BLaER1 (cell line): ENCODE measurements around the gene DOCK7.
"Not testable (repeated sequence)": the region's sequence is repeated elsewhere in the genome, so short reads cannot be mapped to it uniquely, and the experiment has no call there.

Source experiments
- H3K27ac ChIP-seq: shearing (Covaris generic); formaldehyde crosslinking; 2 replicates; pipeline ENCODE4 v1.8.1; 2022
- H3K27me3 ChIP-seq: shearing (Covaris generic); formaldehyde crosslinking; 2 replicates; pipeline ENCODE4 v1.8.1; 2022
- H3K36me3 ChIP-seq: shearing (Covaris generic); formaldehyde crosslinking; 2 replicates; pipeline ENCODE4 v1.8.1; 2022
- H3K4me1 ChIP-seq: shearing (Covaris generic); formaldehyde crosslinking; 2 replicates; pipeline ENCODE4 v1.8.1; 2022
- H3K4me2 ChIP-seq: shearing (Covaris generic); formaldehyde crosslinking; 2 replicates; pipeline ENCODE4 v1.8.1; 2022
- H3K4me3 ChIP-seq: shearing (Covaris generic); formaldehyde crosslinking; 2 replicates; pipeline ENCODE4 v1.8.1; 2022
- H3K9ac ChIP-seq: shearing (Covaris generic); formaldehyde crosslinking; 2 replicates; pipeline ENCODE4 v1.8.1; 2022
- H3K9me3 ChIP-seq: shearing (Covaris generic); formaldehyde crosslinking; 2 replicates; pipeline ENCODE4 v1.8.1; 2022
- H4K20me1 ChIP-seq: shearing (Covaris generic); formaldehyde crosslinking; 2 replicates; pipeline ENCODE4 v1.8.1; 2022
- Cebpa-rat ChIP-seq: shearing (Covaris generic); IDR thresholded peaks from 2 replicates; pipeline ENCODE4 v1.8.1; 2022

DOCK7 gene

DNA sequence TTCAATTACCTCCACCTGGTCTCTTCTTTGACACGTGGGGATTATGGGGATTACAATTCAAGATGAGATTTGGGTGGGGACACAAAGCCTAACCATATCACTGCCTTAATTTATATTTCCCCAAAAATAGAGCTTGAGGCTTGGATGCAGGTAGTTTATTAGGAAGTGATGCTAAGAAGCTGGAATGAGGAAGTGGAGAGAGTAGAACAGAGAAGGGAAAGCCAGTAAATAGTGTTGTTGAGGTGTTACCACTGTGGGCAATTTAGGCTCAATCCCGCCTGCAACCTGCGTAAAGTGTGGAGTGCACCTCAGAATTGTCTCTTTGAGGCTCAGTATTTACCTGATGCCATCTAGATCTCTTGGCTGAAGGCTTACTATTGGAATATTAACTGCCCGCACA is 4.9 kb upstream of the DOCK7 start:
- no peak overlapping the region for H3K4me3 ChIP-seq
- H3K27me3 ChIP-seq, result no peaks in the 10 kb centered on the region
- no peak for TF ChIP-seq Cebpa-rat
- peaks cover 12% of the 10 kb centered on the region; the same call in 1 of the 2 replicates for H3K36me3 ChIP-seq
- no peak overlapping the region for H3K27ac ChIP-seq
- H3K9me3 ChIP-seq, result peaks cover 4% of the 10 kb centered on the region; the same call in 1 of the 2 replicates
- no peak overlapping the region for H3K4me2 ChIP-seq
- no peaks in the 10 kb centered on the region for H4K20me1 ChIP-seq
- peaks cover 18% of the 10 kb centered on the region for H3K4me1 ChIP-seq
- no peak overlapping the region for H3K9ac ChIP-seq

DNA sequence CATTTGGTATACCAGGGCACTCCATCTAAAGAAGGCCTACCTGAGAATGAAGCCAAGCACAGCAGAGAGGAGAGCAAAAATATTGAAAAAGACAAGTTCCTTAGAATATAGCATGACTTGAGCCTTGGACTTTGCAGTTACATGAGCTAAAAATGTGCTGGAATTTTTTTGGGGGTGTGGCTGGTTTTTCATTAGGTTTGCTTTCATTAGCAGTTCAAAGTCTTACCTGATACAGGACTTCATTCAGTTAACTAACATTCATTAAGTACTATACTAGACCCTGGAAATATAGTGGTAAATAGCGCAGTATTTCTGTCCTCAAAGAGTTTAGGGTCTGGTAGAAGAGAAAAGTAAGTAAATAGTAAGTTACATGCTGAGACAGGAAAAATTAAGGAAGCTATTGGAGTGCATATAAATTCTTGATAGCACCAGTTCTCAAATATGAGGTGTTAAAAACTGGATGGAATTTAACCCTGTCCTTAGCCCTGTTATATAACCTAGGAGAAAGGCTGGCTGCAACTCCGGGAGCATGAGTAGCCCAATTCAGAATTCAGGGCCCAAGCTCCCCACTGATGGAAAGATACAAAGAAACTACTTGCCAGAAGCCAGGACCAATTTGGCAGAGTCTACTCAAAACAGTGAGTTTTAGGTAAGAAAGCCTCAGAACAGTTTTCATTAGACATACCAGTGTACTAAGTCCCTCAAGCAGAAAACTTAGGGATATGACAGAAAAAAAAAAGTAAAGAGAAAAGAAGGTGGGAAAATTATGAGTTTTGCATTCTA is 3.1 kb upstream of the DOCK7 start:
- Histone ChIP-seq H3K27ac (no peak overlapping the region), H3K4me3 (no peak overlapping the region), H3K9me3 (peaks cover 4% of the 10 kb centered on the region; the same call in 1 of the 2 replicates), H3K4me2 (no peak overlapping the region), H3K27me3 (no peaks in the 10 kb centered on the region), H3K36me3 (peaks cover 12% of the 10 kb centered on the region; the same call in 1 of the 2 replicates), H3K9ac (no peak overlapping the region), H3K4me1 (peaks cover 28% of the 10 kb centered on the region), H4K20me1 (peaks cover 6% of the 10 kb centered on the region; the same call in 1 of the 2 replicates)
- TF ChIP-seq Cebpa-rat, result no peak

DNA sequence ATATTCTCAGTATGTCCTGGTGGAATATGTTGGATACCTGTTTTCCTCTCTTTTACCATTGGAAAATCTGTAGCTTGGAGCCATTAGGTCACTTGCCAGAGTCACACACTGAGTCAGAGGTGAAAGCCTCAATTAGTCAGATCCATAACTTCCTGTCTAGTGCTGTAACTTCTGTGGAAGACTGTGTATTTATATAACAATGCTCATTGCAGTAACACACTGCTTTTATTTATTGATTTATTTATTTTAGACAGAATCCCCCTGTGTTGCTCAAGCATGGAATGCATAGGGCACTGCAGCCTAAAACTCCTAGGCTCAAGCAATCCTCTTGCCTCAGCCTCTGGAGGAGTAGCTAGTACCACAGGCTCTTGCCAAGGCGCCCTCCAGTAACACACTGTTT is 1.3 kb upstream of the DOCK7 start:
- no peak for TF ChIP-seq Cebpa-rat
- H3K27me3 ChIP-seq, result no peaks in the 10 kb centered on the region
- no peak overlapping the region for H3K9ac ChIP-seq
- H3K9me3 ChIP-seq, result peaks cover 4% of the 10 kb centered on the region; the same call in 1 of the 2 replicates
- peaks cover 10% of the 10 kb centered on the region; the same call in 1 of the 2 replicates for H3K36me3 ChIP-seq
- peak overlapping the region; percentile 94; the same call in 1 of the 2 replicates for H3K4me3 ChIP-seq
- H3K27ac ChIP-seq, result no peak overlapping the region
- peaks cover 19% of the 10 kb centered on the region; the same call in 1 of the 2 replicates for H4K20me1 ChIP-seq
- peak overlapping the region; percentile 84 for H3K4me2 ChIP-seq
- peaks cover 38% of the 10 kb centered on the region for H3K4me1 ChIP-seq

DNA sequence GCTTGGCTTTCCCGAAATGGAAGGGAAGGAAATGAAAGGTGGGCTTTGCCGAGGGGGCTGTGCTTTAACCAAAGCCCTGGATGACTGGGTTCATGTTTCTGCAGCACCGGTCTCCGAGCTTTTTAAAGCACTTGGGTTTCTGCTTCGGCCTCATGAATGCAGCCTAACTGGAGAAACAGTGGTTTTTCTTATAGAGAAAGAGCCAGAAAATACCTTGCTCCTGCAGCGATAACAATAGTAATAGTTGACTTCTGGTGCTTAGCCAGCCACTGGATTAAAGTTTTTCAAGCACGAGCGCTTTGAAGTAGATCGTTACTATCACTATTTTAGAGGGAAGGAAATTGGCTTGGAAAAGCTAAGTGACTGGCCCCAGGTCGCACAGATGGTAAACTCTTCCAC is 500 bp upstream of the DOCK7 start:
- Histone ChIP-seq H3K27ac (peak overlapping the region; percentile 92), H3K9me3 (no peaks in the 10 kb centered on the region), H3K9ac (peak overlapping the region; percentile 93), H3K27me3 (no peaks in the 10 kb centered on the region), H3K36me3 (peaks cover 4% of the 10 kb centered on the region), H3K4me3 (peak overlapping the region; percentile 94), H3K4me1 (peaks cover 38% of the 10 kb centered on the region), H4K20me1 (peaks cover 27% of the 10 kb centered on the region; the same call in 1 of the 2 replicates), H3K4me2 (peak overlapping the region; percentile 84)
- TF ChIP-seq Cebpa-rat, result no peak

DNA sequence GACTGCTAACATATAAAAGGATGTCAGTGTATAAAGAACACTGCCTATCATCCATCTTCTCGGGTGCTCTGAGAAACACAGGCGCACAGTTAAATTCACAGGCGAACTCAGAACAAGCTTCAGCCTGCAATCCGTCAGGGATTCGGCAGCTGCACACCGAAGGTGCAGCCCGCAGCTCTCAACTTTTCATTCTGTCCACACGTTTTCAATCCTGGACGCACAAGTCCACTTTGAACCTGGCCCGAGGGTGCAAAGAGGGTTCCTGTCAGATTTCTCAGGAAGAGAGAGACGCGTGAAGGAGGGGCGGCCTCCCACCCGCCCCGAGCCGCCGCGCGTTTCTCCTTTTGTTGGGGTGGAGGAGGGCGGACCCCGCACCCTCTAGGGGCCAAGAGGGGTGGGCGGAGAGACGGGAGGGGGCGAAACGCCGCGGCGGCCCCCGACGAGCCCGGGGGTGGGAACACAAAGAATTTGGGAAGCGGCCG is 724 bp downstream of the DOCK7 start:
- Histone ChIP-seq H3K27me3 (no peaks in the 10 kb centered on the region), H3K36me3 (peaks cover 5% of the 10 kb centered on the region), H3K27ac (peak overlapping the region; percentile 92), H3K4me1 (peaks cover 38% of the 10 kb centered on the region), H3K9ac (peak overlapping the region; percentile 93), H3K4me3 (peak overlapping the region; percentile 94), H3K9me3 (no peaks in the 10 kb centered on the region), H3K4me2 (peak overlapping the region; percentile 84), H4K20me1 (peaks cover 30% of the 10 kb centered on the region; the same call in 1 of the 2 replicates)
- no peak for TF ChIP-seq Cebpa-rat

DNA sequence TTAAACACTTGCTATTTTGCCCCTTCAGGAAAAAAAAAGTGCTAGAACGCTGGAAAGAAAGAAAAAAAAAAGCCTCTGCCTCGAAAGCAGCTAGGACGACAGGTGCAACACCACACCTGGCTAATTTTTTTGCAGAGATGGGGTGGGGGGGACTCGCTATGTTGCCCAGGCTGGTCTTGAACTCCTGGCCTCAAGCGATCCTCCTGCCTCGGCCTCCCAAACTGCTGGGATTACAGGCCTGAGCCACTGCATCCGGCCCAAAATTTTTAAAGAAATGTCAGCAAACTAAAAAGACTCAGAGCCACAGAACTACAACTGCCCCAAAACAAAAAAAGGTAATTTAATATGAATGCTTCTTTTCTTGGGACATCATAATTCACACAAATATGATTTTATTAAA is 1.4 kb downstream of the DOCK7 start:
- peaks cover 5% of the 10 kb centered on the region for H3K36me3 ChIP-seq
- no peak overlapping the region for H3K27ac ChIP-seq
- peak overlapping the region; percentile 94 for H3K4me3 ChIP-seq
- no peaks in the 10 kb centered on the region for H3K27me3 ChIP-seq
- H3K9ac ChIP-seq, result peak overlapping the region; percentile 93
- H3K4me2 ChIP-seq, result peak overlapping the region; percentile 84
- H3K9me3 ChIP-seq, result no peaks in the 10 kb centered on the region
- peaks cover 30% of the 10 kb centered on the region; the same call in 1 of the 2 replicates for H4K20me1 ChIP-seq
- peaks cover 38% of the 10 kb centered on the region for H3K4me1 ChIP-seq
- no peak for TF ChIP-seq Cebpa-rat

DNA sequence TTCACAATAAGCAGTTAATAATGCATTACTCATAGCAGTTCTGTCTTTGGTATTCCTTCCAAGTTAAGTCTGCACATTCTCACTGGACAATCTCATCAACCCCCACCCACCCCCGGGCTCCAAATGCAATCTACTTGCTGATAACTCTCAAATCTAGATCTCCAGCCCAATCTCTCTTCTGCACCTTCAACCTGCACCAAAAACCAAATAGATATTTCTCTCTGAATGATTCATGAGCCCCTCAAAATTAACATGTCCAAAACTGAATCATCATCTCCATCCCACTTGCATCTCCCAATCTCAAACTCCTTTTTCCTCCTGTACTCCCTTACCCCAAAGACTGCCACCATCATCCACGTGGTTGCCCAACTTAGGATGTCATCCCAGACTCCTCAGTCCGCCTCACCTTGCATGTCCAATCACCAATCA is 2.7 kb downstream of the DOCK7 start:
- TF ChIP-seq Cebpa-rat, result no peak
- peaks cover 5% of the 10 kb centered on the region for H3K36me3 ChIP-seq
- H3K9ac ChIP-seq, result no peak overlapping the region
- H4K20me1 ChIP-seq, result peaks cover 30% of the 10 kb centered on the region; the same call in 1 of the 2 replicates
- H3K9me3 ChIP-seq, result no peaks in the 10 kb centered on the region
- peaks cover 34% of the 10 kb centered on the region for H3K4me1 ChIP-seq
- peak overlapping the region; percentile 31 for H3K4me2 ChIP-seq
- H3K4me3 ChIP-seq, result no peak overlapping the region
- H3K27me3 ChIP-seq, result no peaks in the 10 kb centered on the region
- no peak overlapping the region for H3K27ac ChIP-seq

DNA sequence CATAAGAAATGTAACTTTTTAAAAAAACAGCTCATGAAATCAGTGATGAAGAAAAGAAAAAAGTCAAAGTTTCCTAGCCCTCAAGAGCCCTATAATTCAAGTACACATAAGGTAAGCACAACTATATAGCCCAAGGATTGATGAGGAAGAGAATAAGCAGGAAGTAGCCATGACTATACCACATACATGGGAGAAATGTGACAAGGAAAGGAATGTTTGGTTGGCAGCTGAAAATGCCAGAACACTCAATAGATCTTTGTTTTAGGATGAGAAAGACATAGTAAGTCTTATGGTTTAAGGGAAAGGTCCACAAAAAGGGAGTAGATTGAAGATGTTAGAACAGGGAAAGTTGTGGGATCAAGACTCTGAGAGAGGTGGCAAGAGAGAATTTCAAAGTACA is 5.7 kb downstream of the DOCK7 start:
- Histone ChIP-seq H3K36me3 (peaks cover 5% of the 10 kb centered on the region), H3K4me1 (peaks cover 20% of the 10 kb centered on the region), H3K27ac (no peak overlapping the region), H3K4me2 (no peak overlapping the region), H3K4me3 (no peak overlapping the region), H3K9me3 (no peaks in the 10 kb centered on the region), H3K9ac (no peak overlapping the region), H4K20me1 (peaks cover 37% of the 10 kb centered on the region; the same call in 1 of the 2 replicates), H3K27me3 (no peaks in the 10 kb centered on the region)
- TF ChIP-seq Cebpa-rat, result no peak

DNA sequence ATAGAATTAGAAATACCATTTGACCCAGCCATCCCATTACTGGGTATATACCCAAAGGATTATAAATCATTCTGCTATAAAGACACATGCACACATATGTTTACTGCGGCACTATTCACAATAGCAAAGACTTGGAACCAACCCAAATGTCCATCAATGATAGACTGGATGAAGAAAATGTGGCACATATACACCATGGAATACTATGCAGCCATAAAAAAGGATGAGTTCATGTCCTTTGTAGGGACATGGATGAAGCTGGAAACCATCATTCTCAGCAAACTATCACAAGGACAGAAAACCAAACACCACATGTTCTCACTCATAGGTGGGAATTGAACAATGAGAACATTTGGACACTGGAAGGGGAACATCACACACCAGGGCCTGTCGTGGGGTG is 7.2 kb downstream of the DOCK7 start:
- not testable (repeated sequence) for H3K36me3 ChIP-seq, H3K27me3 ChIP-seq, H3K4me2 ChIP-seq, H3K4me3 ChIP-seq, H3K9ac ChIP-seq, H3K27ac ChIP-seq, H3K9me3 ChIP-seq
- peaks cover 42% of the 10 kb centered on the region; the same call in 1 of the 2 replicates for H4K20me1 ChIP-seq
- peaks cover 10% of the 10 kb centered on the region for H3K4me1 ChIP-seq

DNA sequence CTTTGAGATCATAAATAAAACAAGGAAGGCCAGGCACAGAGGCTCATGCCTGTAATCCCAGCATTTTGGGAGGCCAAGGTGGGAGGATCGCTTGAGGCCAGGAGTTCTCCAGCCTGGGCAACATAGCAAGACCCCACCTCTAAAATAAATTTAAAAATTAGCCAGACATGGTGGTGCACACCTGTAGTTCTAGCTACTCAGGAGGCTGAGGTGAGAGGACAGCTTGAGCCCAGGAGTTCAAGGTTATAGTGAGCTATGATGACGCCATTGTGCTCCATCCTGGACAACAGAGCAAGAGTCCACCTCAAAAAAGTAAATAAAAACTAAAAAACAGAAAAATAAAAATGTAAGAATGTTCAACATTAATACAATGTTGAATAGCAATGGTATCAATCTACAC is 10.4 kb downstream of the DOCK7 start:
- not testable (repeated sequence) for H3K27ac ChIP-seq, H3K36me3 ChIP-seq, H3K9ac ChIP-seq, H3K27me3 ChIP-seq, H3K9me3 ChIP-seq, H3K4me3 ChIP-seq, H3K4me2 ChIP-seq, H3K4me1 ChIP-seq
- peaks cover 27% of the 10 kb centered on the region; the same call in 1 of the 2 replicates for H4K20me1 ChIP-seq
